K562 (cell line): ENCODE results near the gene TM4SF4.

Experiments
- NFYB ChIP-seq: IDR thresholded peaks from 2 replicates; pipeline ENCODE4 v1.6.1; 2011; ENCODE audit warnings: mild to moderate bottlenecking, moderate library complexity; ENCODE audit not compliant: insufficient read length; ENCODE audit errors: extremely low read depth
- RAD21 ChIP-seq, 2 experiments: fragments of 250-450 bp in 1 of 2; fragments of 450-650 bp in 1 of 2; sonication (Bioruptor Pico) in 1 of 2; formaldehyde crosslinking in 1 of 2; IDR thresholded peaks in 1 of 2; conservative IDR thresholded peaks in 1 of 2; 2 replicates each; pipeline versions ENCODE4 v1.4.0 to v1.8.0; 2020 to 2022; ENCODE audit warnings: mild to moderate bottlenecking in 2 of 2, moderate library complexity in 1 of 2
- SMAD4 ChIP-seq: fragments of 250-450 bp; sonication (Bioruptor Pico); conservative IDR thresholded peaks from 2 replicates; pipeline ENCODE4 v1.8.0; 2021; ENCODE audit warnings: inconsistent platforms, mild to moderate bottlenecking, moderate library complexity
- ZNF699 ChIP-seq: fragments of 250-450 bp; sonication (Bioruptor Pico); IDR thresholded peaks from 2 replicates; pipeline ENCODE4 v1.8.0; 2021; ENCODE audit warnings: mild to moderate bottlenecking, moderate library complexity; ENCODE audit not compliant: insufficient replicate concordance
- ZNF780A ChIP-seq: fragments of 250-450 bp; sonication (Bioruptor Pico); IDR thresholded peaks from 2 replicates; pipeline ENCODE4 v1.5.0; 2021; ENCODE audit warnings: mild to moderate bottlenecking
- ZNF785 ChIP-seq: fragments of 250-450 bp; sonication (Bioruptor Pico); IDR thresholded peaks from 2 replicates; pipeline ENCODE4 v1.4.0; 2020; ENCODE audit warnings: mild to moderate bottlenecking
- TF ChIP-seq, protein P1 (sequence below): fragments of 250-450 bp; sonication (Bioruptor Pico); IDR thresholded peaks from 2 replicates; pipeline ENCODE4 v1.9.0; 2021; ENCODE audit warnings: mild to moderate bottlenecking
- TF ChIP-seq, protein P2 (sequence below), 3 experiments: IDR thresholded peaks in 2 of 3; conservative IDR thresholded peaks in 1 of 3; 2 replicates each; pipeline ENCODE4 v1.5.1; 2011 to 2012; ENCODE audit warnings: low read length in 3 of 3, mild to moderate bottlenecking in 3 of 3, control low read depth in 2 of 3, improper control_type of control experiment in 1 of 3, inconsistent platforms in 1 of 3, low read depth in 1 of 3, mixed read lengths in 1 of 3, moderate library complexity in 1 of 3; ENCODE audit not compliant: insufficient read depth in 2 of 3

DNA sequence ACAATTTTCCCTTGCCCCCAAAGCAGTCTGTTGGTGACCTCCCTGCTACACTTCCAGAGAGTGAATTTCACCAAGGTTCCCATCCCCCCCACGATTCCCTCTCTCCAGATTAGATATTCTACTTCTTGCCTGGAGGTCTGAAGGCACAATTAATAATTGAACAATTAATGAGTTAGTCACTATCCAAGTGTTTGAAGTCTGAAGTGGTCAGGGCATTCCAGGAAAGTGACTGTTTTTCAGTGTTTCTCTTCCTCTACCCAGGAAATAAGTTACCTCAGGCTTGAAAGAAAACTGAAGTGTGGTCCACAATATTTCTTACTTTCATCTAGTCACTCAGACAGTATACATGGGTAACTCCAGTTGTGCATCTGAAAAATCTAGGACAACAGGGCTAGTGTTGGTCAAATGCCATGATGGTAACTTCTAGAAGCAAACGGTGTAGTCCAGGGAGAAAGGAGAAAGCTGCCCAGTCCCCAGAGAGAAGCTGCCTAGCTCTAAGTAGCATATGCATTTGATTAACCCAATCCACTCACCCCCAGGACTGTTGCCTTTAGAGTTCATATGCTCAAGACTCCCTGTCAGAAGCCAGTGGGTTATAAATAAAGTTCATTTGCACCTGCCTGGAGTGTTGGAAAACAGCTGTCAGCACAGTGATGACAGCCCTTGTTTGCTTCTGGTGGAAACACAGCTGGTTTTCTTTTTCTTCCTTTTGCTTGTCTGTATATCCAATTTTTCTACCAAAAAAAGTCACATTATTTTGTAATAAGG is 2.3 kb upstream of the TM4SF4 start:
- TF ChIP-seq ZNF699 (CRISPR knock-in tag) (no peak), ZNF780A (CRISPR knock-in tag) (no peak), SMAD4 (CRISPR knock-in tag) (no peak), NFYB (no peak), RAD21 (CRISPR knock-in tag; conservative IDR thresholded peaks at IDR 0.05 in 1 of 2, IDR thresholded peaks at IDR 0.05 in 1 of 2) (no peak), ZNF785 (CRISPR knock-in tag) (no peak)
- TF ChIP-seq, protein P1, sequence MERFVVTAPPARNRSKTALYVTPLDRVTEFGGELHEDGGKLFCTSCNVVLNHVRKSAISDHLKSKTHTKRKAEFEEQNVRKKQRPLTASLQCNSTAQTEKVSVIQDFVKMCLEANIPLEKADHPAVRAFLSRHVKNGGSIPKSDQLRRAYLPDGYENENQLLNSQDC (CRISPR knock-in tag): no peak
- TF ChIP-seq, protein P2, sequence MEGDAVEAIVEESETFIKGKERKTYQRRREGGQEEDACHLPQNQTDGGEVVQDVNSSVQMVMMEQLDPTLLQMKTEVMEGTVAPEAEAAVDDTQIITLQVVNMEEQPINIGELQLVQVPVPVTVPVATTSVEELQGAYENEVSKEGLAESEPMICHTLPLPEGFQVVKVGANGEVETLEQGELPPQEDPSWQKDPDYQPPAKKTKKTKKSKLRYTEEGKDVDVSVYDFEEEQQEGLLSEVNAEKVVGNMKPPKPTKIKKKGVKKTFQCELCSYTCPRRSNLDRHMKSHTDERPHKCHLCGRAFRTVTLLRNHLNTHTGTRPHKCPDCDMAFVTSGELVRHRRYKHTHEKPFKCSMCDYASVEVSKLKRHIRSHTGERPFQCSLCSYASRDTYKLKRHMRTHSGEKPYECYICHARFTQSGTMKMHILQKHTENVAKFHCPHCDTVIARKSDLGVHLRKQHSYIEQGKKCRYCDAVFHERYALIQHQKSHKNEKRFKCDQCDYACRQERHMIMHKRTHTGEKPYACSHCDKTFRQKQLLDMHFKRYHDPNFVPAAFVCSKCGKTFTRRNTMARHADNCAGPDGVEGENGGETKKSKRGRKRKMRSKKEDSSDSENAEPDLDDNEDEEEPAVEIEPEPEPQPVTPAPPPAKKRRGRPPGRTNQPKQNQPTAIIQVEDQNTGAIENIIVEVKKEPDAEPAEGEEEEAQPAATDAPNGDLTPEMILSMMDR (IDR thresholded peaks at IDR 0.05 in 2 of 3, conservative IDR thresholded peaks at IDR 0.05 in 1 of 3; ENCODE audit: insufficient read depth in 2 of 3, low read depth in 1 of 3, low read length in 3 of 3): no peak
